Activated naive CD8-positive, alpha-beta T cell treated with anti-CD3 and anti-CD28 coated beads, Interleukin-2, amount 50 U/mL, for 24 hours (primary cell): ENCODE results near the gene IQGAP2.
A peak's percentile ranks its signal among the peaks of the same experiment; 100 is the strongest.
"Not testable (repeated sequence)": the region's sequence is repeated elsewhere in the genome, so short reads cannot be mapped to it uniquely, and the experiment has no call there.

Experiments
- ATAC-seq: fragments of 150-1000 bp; cut with Tn5 transposase; one replicate; pipeline ENCODE4 v1.10.0; 2021
- DNase-seq: peaks from one replicate; pipeline ENCODE4 v3.0.0; 2021
- H3K27ac Mint-ChIP-seq: one replicate; pipeline ENCODE4 v1.8.0; 2021; ENCODE audit warnings: mild to moderate bottlenecking, mixed read lengths
- H3K27me3 Mint-ChIP-seq: one replicate; pipeline ENCODE4 v1.8.0; 2021; ENCODE audit warnings: mixed read lengths
- H3K36me3 Mint-ChIP-seq: one replicate; pipeline ENCODE4 v1.8.0; 2021; ENCODE audit warnings: low read depth, mixed read lengths
- H3K4me1 Mint-ChIP-seq: one replicate; pipeline ENCODE4 v1.8.0; 2021; ENCODE audit warnings: mixed read lengths
- H3K4me3 Mint-ChIP-seq: one replicate; pipeline ENCODE4 v1.8.0; 2021; ENCODE audit warnings: mild to moderate bottlenecking, moderate library complexity, mixed read lengths
- H3K9me3 Mint-ChIP-seq: one replicate; pipeline ENCODE4 v1.8.0; 2021; ENCODE audit warnings: mixed read lengths

The IQGAP2 gene

GRCh38 chr5:76494201-76494600 lies 91.1 kb downstream of the IQGAP2 start:
- H3K4me3 Mint-ChIP-seq: no peak overlapping the region
- H3K9me3 Mint-ChIP-seq: no peaks in the 10 kb centered on the region
- DNase-seq (no peak), ATAC-seq (no peak)
- H3K4me1 Mint-ChIP-seq: peaks cover 24% of the 10 kb centered on the region
- no peak overlapping the region for H3K27ac Mint-ChIP-seq
- H3K27me3 Mint-ChIP-seq: no peaks in the 10 kb centered on the region
- no peaks in the 10 kb centered on the region for H3K36me3 Mint-ChIP-seq

GRCh38 chr5:76495870-76496269 lies 92.8 kb downstream of the IQGAP2 start:
- no peak overlapping the region for H3K27ac Mint-ChIP-seq
- DNase-seq: no peak
- H3K27me3 Mint-ChIP-seq: no peaks in the 10 kb centered on the region
- no peak for ATAC-seq
- H3K9me3 Mint-ChIP-seq: no peaks in the 10 kb centered on the region
- H3K36me3 Mint-ChIP-seq: no peaks in the 10 kb centered on the region
- no peak overlapping the region for H3K4me3 Mint-ChIP-seq
- peaks cover 17% of the 10 kb centered on the region for H3K4me1 Mint-ChIP-seq

GRCh38 chr5:76497065-76497460 lies 94.0 kb downstream of the IQGAP2 start:
- DNase-seq (no peak), ATAC-seq (no peak)
- Mint-ChIP-seq H3K27me3 (no peaks in the 10 kb centered on the region), H3K36me3 (no peaks in the 10 kb centered on the region), H3K27ac (no peak overlapping the region), H3K9me3 (no peaks in the 10 kb centered on the region), H3K4me1 (peaks cover 13% of the 10 kb centered on the region), H3K4me3 (no peak overlapping the region)

- peaks cover 13% of the 10 kb centered on the region for H3K4me1 Mint-ChIP-seq
- no peak for DNase-seq
- H3K9me3 Mint-ChIP-seq: no peaks in the 10 kb centered on the region
- no peaks in the 10 kb centered on the region for H3K36me3 Mint-ChIP-seq
- H3K27me3 Mint-ChIP-seq: no peaks in the 10 kb centered on the region
- H3K27ac Mint-ChIP-seq: no peak overlapping the region
- no peak overlapping the region for H3K4me3 Mint-ChIP-seq
- ATAC-seq: no peak
Measured at GRCh38 chr5:76497986-76498717, 95.1 kb downstream of the IQGAP2 start.

- Mint-ChIP-seq H3K4me1 (peaks cover 16% of the 10 kb centered on the region), H3K9me3 (no peaks in the 10 kb centered on the region), H3K27me3 (no peaks in the 10 kb centered on the region), H3K27ac (no peak overlapping the region), H3K36me3 (no peaks in the 10 kb centered on the region), H3K4me3 (no peak overlapping the region)
- DNase-seq (no peak), ATAC-seq (no peak)
Measured at GRCh38 chr5:76499507-76500161, 96.5 kb downstream of the IQGAP2 start.

GRCh38 chr5:76500633-76501393 lies 97.7 kb downstream of the IQGAP2 start:
- Mint-ChIP-seq H3K27me3 (no peaks in the 10 kb centered on the region), H3K27ac (no peak overlapping the region), H3K36me3 (no peaks in the 10 kb centered on the region), H3K4me1 (peaks cover 21% of the 10 kb centered on the region), H3K4me3 (no peak overlapping the region), H3K9me3 (no peaks in the 10 kb centered on the region)
- ATAC-seq (no peak), DNase-seq (no peak)

DNA sequence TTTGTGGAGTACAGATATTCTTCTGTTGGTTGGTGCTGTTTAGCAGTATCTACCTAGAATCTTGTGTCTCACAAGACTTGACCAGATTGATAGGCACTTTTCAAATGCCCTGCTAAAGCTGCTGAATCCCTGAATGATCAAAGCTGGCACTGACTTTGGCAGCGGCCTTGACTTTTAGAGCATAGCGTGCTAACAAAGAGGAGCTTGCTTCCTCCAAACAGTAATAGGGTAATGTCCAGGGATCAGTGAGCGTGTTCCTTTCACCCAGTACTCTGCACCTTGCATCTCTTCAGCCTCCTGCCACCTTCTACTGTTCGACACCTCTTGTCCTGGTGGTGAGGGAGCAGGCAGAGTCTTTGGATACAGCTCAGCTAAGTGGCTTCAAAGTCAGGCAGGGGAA lies 100.8 kb downstream of the IQGAP2 start:
- no peak for ATAC-seq
- H3K27me3 Mint-ChIP-seq: no peaks in the 10 kb centered on the region
- H3K27ac Mint-ChIP-seq: no peak overlapping the region
- DNase-seq: no peak
- no peak overlapping the region for H3K4me3 Mint-ChIP-seq
- H3K9me3 Mint-ChIP-seq: no peaks in the 10 kb centered on the region
- peaks cover 11% of the 10 kb centered on the region for H3K4me1 Mint-ChIP-seq
- H3K36me3 Mint-ChIP-seq: no peaks in the 10 kb centered on the region

GRCh38 chr5:76504901-76505564 lies 101.9 kb downstream of the IQGAP2 start:
- no peak overlapping the region for H3K4me3 Mint-ChIP-seq
- H3K27me3 Mint-ChIP-seq: no peaks in the 10 kb centered on the region
- ATAC-seq: no peak
- no peak for DNase-seq
- peaks cover 11% of the 10 kb centered on the region for H3K4me1 Mint-ChIP-seq
- no peak overlapping the region for H3K27ac Mint-ChIP-seq
- no peaks in the 10 kb centered on the region for H3K9me3 Mint-ChIP-seq
- no peaks in the 10 kb centered on the region for H3K36me3 Mint-ChIP-seq

- Mint-ChIP-seq H3K4me1 (peaks cover 11% of the 10 kb centered on the region), H3K27me3 (no peaks in the 10 kb centered on the region), H3K36me3 (peaks cover 8% of the 10 kb centered on the region), H3K4me3 (no peak overlapping the region), H3K9me3 (peaks cover 5% of the 10 kb centered on the region), H3K27ac (no peak overlapping the region)
- DNase-seq (no peak), ATAC-seq (no peak)
Measured at GRCh38 chr5:76513476-76513875, 110.4 kb downstream of the IQGAP2 start.

- H3K27ac Mint-ChIP-seq: no peak overlapping the region
- H3K36me3 Mint-ChIP-seq: peaks cover 9% of the 10 kb centered on the region
- no peak for DNase-seq
- no peak for ATAC-seq
- no peak overlapping the region for H3K4me3 Mint-ChIP-seq
- no peaks in the 10 kb centered on the region for H3K27me3 Mint-ChIP-seq
- H3K4me1 Mint-ChIP-seq: peaks cover 15% of the 10 kb centered on the region
- H3K9me3 Mint-ChIP-seq: peaks cover 5% of the 10 kb centered on the region
Measured at GRCh38 chr5:76514292-76514691, 111.2 kb downstream of the IQGAP2 start.

DNA sequence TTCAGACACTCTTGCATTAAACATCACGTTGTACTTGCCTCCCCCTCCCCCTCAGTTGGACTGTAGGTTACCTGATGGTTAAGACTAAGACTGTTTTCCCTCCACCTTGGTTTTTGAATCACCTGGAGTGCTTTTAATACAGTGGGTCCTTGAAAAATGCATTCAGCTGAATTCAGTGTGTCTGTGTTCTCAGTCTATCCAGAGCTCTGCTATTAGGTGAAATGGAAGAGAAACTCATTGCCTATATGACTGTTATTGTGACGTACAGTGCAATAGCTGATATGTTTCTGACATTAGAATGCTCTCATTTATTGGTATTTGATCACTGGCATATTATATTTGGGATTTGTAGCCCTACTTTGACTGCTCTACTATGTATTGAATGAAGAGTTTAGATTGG lies 111.6 kb downstream of the IQGAP2 start:
- Mint-ChIP-seq H3K27me3 (no peaks in the 10 kb centered on the region), H3K4me1 (peaks cover 17% of the 10 kb centered on the region), H3K4me3 (no peak overlapping the region), H3K36me3 (peaks cover 9% of the 10 kb centered on the region), H3K27ac (no peak overlapping the region), H3K9me3 (peaks cover 5% of the 10 kb centered on the region)
- ATAC-seq (no peak), DNase-seq (no peak)

DNA sequence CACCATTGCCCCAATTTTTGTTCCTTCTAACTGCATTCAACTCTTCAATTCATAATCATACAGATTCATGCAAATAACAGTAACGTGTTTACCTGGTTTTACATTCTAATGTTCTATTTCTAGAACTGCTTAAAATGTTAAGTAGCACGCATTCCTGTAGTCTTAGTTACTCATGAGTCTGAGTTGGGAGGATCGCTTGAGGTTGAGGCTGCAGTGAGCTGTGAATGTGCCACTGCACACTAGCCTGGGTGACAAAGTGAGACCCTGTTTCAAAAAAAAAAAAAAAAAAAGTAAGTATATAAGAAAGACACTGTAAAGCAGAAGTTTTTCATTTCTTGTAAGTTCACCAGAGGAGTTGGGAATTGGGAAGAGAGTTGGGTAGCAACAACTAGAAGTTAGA lies 114.2 kb downstream of the IQGAP2 start:
- H3K4me1 Mint-ChIP-seq: peaks cover 40% of the 10 kb centered on the region
- no peak for DNase-seq
- H3K27ac Mint-ChIP-seq: no peak overlapping the region
- H3K36me3 Mint-ChIP-seq: peaks cover 9% of the 10 kb centered on the region
- peaks cover 5% of the 10 kb centered on the region for H3K9me3 Mint-ChIP-seq
- ATAC-seq: no peak
- H3K4me3 Mint-ChIP-seq: no peak overlapping the region
- no peaks in the 10 kb centered on the region for H3K27me3 Mint-ChIP-seq

DNA sequence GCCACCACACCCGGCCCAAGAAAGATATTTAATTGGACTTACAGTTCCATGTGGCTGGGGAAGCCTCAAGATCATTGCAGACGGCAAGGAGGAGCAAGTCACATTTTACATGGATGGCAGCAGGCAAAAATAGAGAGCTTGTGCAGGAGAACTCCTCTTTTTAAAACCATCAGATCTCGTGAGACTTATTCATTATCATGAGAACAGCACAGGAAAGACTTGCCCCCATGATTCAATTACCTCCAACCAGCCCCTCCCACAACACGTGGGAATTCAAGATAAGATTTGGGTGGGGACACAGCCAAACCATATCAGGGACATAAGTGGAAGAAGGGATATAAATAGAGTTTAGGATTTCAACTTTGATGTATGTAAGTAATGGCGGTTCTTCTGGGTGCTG lies 115.2 kb downstream of the IQGAP2 start:
- H3K36me3 Mint-ChIP-seq, DNase-seq, H3K27ac Mint-ChIP-seq, H3K27me3 Mint-ChIP-seq, ATAC-seq, H3K9me3 Mint-ChIP-seq, H3K4me3 Mint-ChIP-seq: not testable (repeated sequence)
- H3K4me1 Mint-ChIP-seq: peaks cover 49% of the 10 kb centered on the region

DNA sequence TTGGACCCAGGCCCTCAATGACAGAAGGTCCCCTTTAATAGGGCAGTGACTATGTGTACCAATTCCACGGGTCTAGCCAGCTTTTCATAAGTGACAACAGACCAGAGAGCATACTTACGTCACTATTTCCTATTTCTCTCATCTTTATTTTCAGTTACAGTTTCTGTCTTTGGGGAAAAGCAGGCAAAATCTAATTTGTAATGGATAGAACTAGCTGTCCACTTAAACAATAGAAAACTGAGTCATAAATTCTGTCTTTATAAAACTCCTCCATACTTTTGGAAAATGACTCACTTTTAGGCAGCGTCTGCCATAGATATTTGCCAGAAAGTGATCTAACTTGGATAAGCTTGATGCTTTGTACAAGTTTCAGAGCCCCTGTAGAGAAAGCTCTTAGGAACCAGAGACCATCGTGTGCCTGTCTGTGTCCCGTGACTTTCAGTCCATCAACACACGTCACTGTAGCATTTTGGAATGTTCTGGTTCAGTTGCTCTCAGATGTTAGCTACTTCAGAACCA lies 118.2 kb downstream of the IQGAP2 start:
- H3K27me3 Mint-ChIP-seq: no peaks in the 10 kb centered on the region
- ATAC-seq: peak; percentile 95
- peak overlapping the region; percentile 21 for H3K4me3 Mint-ChIP-seq
- H3K36me3 Mint-ChIP-seq: peaks cover 9% of the 10 kb centered on the region
- no peak for DNase-seq
- peaks cover 5% of the 10 kb centered on the region for H3K9me3 Mint-ChIP-seq
- peak overlapping the region; percentile 95 for H3K27ac Mint-ChIP-seq
- peaks cover 76% of the 10 kb centered on the region for H3K4me1 Mint-ChIP-seq
